ENCODE measurements around the gene DCTN3. TPM values are rescaled to one million over a fixed set of nuclear protein-coding genes. Genes with fewer than 3 reads are reported as not detected.

Gene DCTN3
- total RNA-seq, 3 donors from 2014 or later (not counting 1 experiment from before 2014, with no cell fraction given) = 135 to 171 (median 147) TPM

DNA sequence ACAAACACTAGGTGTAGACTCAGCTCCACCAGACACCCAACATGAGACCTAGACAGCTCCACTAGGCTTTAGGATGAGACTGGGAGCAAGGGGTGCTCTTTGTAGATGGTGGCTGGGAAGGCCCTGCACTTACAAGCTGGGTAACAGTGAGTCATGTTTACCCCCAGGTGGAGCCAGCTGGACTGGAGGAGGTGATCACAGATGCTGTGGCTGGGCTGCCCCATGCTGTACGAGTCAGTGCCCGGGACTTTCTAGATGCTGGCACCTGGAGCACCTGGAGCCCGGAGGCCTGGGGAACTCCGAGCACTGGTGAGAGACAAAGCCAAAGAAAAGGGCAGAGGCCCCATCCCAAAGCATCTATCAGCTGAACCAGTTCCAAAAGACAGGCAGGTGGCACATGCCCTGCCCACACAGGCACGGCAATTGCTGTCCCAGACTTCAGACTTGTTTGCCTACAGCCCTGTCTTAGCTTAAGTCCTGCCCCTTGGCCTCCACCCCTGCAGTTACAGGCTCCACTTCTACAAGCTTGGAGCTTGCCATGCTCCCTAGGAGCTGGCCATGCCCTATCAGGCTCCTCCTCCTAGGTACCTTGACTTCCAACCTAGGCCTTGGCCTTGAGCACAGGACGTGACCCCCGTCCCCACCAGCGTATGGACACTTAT lies 39.4 kb upstream of the DCTN3 start:
- ATAC-seq (no peak), DNase-seq (no peak)
- intact Hi-C loops (cut with micrococcal nuclease) = no loop called here
- no peak overlapping the region for H3K4me3 Mint-ChIP-seq
- Histone ChIP-seq H3K27ac (ENCODE audit: low read length) (no peak overlapping the region), H3K36me3 (ENCODE audit: control insufficient read depth, insufficient read depth, low read length) (peaks cover 3% of the 10 kb centered on the region), H3K4me1 (ENCODE audit: control insufficient read depth, insufficient read depth, low read length) (peaks cover 10% of the 10 kb centered on the region), H3K27me3 (ENCODE audit: control insufficient read depth, insufficient read depth, low read length) (no peaks in the 10 kb centered on the region), H3K9me3 (ENCODE audit: control insufficient read depth, insufficient read depth, low read length) (no peaks in the 10 kb centered on the region), H3K4me3 (ENCODE audit: low read length) (no peak overlapping the region)
- H3K27ac Mint-ChIP-seq = no peak overlapping the region
- no peaks in the 10 kb centered on the region for H3K36me3 Mint-ChIP-seq
- H3K4me1 Mint-ChIP-seq = peaks cover 13 to 14% of the 10 kb centered on the region in 2 donors
- WGBS (ENCODE audit: insufficient coverage) = 94% methylated on average over 8 of the region's 8 CpGs
- H3K27me3 Mint-ChIP-seq (ENCODE audit: low read depth in 2 of 2) = no peaks in the 10 kb centered on the region
- no peaks in the 10 kb centered on the region for H3K9me3 Mint-ChIP-seq
- TF ChIP-seq, protein P1, sequence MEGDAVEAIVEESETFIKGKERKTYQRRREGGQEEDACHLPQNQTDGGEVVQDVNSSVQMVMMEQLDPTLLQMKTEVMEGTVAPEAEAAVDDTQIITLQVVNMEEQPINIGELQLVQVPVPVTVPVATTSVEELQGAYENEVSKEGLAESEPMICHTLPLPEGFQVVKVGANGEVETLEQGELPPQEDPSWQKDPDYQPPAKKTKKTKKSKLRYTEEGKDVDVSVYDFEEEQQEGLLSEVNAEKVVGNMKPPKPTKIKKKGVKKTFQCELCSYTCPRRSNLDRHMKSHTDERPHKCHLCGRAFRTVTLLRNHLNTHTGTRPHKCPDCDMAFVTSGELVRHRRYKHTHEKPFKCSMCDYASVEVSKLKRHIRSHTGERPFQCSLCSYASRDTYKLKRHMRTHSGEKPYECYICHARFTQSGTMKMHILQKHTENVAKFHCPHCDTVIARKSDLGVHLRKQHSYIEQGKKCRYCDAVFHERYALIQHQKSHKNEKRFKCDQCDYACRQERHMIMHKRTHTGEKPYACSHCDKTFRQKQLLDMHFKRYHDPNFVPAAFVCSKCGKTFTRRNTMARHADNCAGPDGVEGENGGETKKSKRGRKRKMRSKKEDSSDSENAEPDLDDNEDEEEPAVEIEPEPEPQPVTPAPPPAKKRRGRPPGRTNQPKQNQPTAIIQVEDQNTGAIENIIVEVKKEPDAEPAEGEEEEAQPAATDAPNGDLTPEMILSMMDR (IDR thresholded peaks at IDR 0.05) = no peak

GRCh38 chr9:34658461-34658860 lies 38.2 kb upstream of the DCTN3 start:
- Mint-ChIP-seq H3K4me3 (no peak overlapping the region), H3K27me3 (ENCODE audit: low read depth in 2 of 2) (no peaks in the 10 kb centered on the region), H3K36me3 (no peaks in the 10 kb centered on the region), H3K9me3 (no peaks in the 10 kb centered on the region), H3K27ac (no peak overlapping the region), H3K4me1 (peaks cover 3 to 5% of the 10 kb centered on the region in 2 donors)
- no peak for ATAC-seq
- Histone ChIP-seq H3K27ac (ENCODE audit: low read length) (no peak overlapping the region), H3K36me3 (ENCODE audit: control insufficient read depth, insufficient read depth, low read length) (peaks cover 3% of the 10 kb centered on the region), H3K27me3 (ENCODE audit: control insufficient read depth, insufficient read depth, low read length) (no peaks in the 10 kb centered on the region), H3K9me3 (ENCODE audit: control insufficient read depth, insufficient read depth, low read length) (no peaks in the 10 kb centered on the region), H3K4me3 (ENCODE audit: low read length) (no peak overlapping the region), H3K4me1 (ENCODE audit: control insufficient read depth, insufficient read depth, low read length) (no peaks in the 10 kb centered on the region)
- intact Hi-C loops (cut with micrococcal nuclease) = no loop called here
- 96% methylated on average over 14 of the region's 14 CpGs for WGBS (ENCODE audit: insufficient coverage)
- TF ChIP-seq, protein P1 (IDR thresholded peaks at IDR 0.05) = no peak
- no peak for DNase-seq

- intact Hi-C loops (cut with micrococcal nuclease) = no loop called here
- Mint-ChIP-seq H3K9me3 (no peaks in the 10 kb centered on the region), H3K27ac (no peak overlapping the region), H3K4me1 (peaks cover 16 to 18% of the 10 kb centered on the region in 2 donors), H3K4me3 (no peak overlapping the region), H3K27me3 (ENCODE audit: low read depth in 2 of 2) (no peaks in the 10 kb centered on the region), H3K36me3 (no peaks in the 10 kb centered on the region)
- WGBS (ENCODE audit: insufficient coverage) = 100% methylated on average over 2 of the region's 5 CpGs
- TF ChIP-seq, protein P1 (IDR thresholded peaks at IDR 0.05) = no peak
- H3K4me1 ChIP-seq (ENCODE audit: control insufficient read depth, insufficient read depth, low read length) = peaks cover 10% of the 10 kb centered on the region
- ATAC-seq = no peak
- DNase-seq = no peak
- peaks cover 3% of the 10 kb centered on the region for H3K36me3 ChIP-seq (ENCODE audit: control insufficient read depth, insufficient read depth, low read length)
- H3K4me3 ChIP-seq (ENCODE audit: low read length) = no peak overlapping the region
- H3K9me3 ChIP-seq (ENCODE audit: control insufficient read depth, insufficient read depth, low read length) = no peaks in the 10 kb centered on the region
- H3K27me3 ChIP-seq (ENCODE audit: control insufficient read depth, insufficient read depth, low read length) = no peaks in the 10 kb centered on the region
- no peak overlapping the region for H3K27ac ChIP-seq (ENCODE audit: low read length)
These were observed 36.7 kb upstream of the DCTN3 start for GRCh38 chr9:34656992-34657391.

- no peak for DNase-seq
- Histone ChIP-seq H3K36me3 (ENCODE audit: control insufficient read depth, insufficient read depth, low read length) (peaks cover 6% of the 10 kb centered on the region), H3K4me3 (ENCODE audit: low read length) (no peak overlapping the region), H3K9me3 (ENCODE audit: control insufficient read depth, insufficient read depth, low read length) (no peaks in the 10 kb centered on the region), H3K27me3 (ENCODE audit: control insufficient read depth, insufficient read depth, low read length) (no peaks in the 10 kb centered on the region), H3K27ac (ENCODE audit: low read length) (no peak overlapping the region), H3K4me1 (ENCODE audit: control insufficient read depth, insufficient read depth, low read length) (peaks cover 12% of the 10 kb centered on the region)
- no peaks in the 10 kb centered on the region for H3K36me3 Mint-ChIP-seq
- TF ChIP-seq, protein P1 (IDR thresholded peaks at IDR 0.05) = no peak
- H3K27me3 Mint-ChIP-seq (ENCODE audit: low read depth in 2 of 2) = no peaks in the 10 kb centered on the region
- no peaks in the 10 kb centered on the region for H3K9me3 Mint-ChIP-seq
- no peak overlapping the region for H3K27ac Mint-ChIP-seq
- WGBS (ENCODE audit: insufficient coverage) = 94% methylated on average over 5 of the region's 5 CpGs
- no peak overlapping the region for H3K4me3 Mint-ChIP-seq
- ATAC-seq = no peak
- intact Hi-C loops (cut with micrococcal nuclease) = no loop called here
- peaks cover 18 to 21% of the 10 kb centered on the region in 2 donors for H3K4me1 Mint-ChIP-seq
These were observed 35.1 kb upstream of the DCTN3 start for GRCh38 chr9:34655394-34655793.

Measured in natural killer cell (primary cell).